A549 (cell line): ENCODE data around the gene LASP1. TPM values are rescaled to one million over a fixed set of nuclear protein-coding genes. Genes with fewer than 3 reads are reported as not detected.
A peak's percentile ranks its signal among the peaks of the same experiment; 100 is the strongest.

ENCODE experiments used
- ATAC-seq, 2 experiments: fragments of 200-7000 bp in 1 of 2; fragments of >200 bp in 1 of 2; cut with Nextera tagmentation in 1 of 2; cut with Tn5 transposase in 1 of 2; 3 replicates each; pipeline versions ENCODE4 v1.8.0 to v1.9.1; 2018 to 2020; ENCODE audit warnings: mild to moderate bottlenecking in 1 of 2, moderate library complexity in 1 of 2
- CTCF ChIA-PET: fragments of 300-600 bp; sonication (Branson Sonifier 250); formaldehyde crosslinking; extraction: SDS; loops from one replicate; lab custom pipeline; 2021; ENCODE audit warnings: antibody characterized with exemption, inconsistent platforms; lab: Yijun Ruan, JAX
- POLR2A ChIA-PET: fragments of 350-600 bp; formaldehyde crosslinking; extraction: SDS; loops from one replicate; lab custom pipeline; 2021; ENCODE audit warnings: antibody characterized with exemption, inconsistent platforms; lab: Yijun Ruan, JAX
- DNase-seq, 2 experiments: peaks; one replicate each; pipeline versions ENCODE4 v3.0.0 to v3.0.0-alpha.2; 2011 to 2016; ENCODE audit warnings: low read depth in 1 of 2, low spot score in 1 of 2
- FAIRE-seq: peaks from 2 replicates; lab custom pipeline; 2011; peaks lifted over from hg19 to GRCh38; lab: Jason Lieb, UNC
- H3K27ac ChIP-seq, 2 experiments: fragments of >200 bp; sonication (Bioruptor Twin); formaldehyde crosslinking; 3 replicates each; pipeline ENCODE4 v1.5.1; 2016 to 2017
- H3K4me1 ChIP-seq: fragments of >200 bp; sonication (Bioruptor Twin); formaldehyde crosslinking; 3 replicates; pipeline ENCODE4 v1.6.1; 2016
- H3K4me2 ChIP-seq: fragments of >200 bp; sonication (Bioruptor Twin); formaldehyde crosslinking; 3 replicates; pipeline ENCODE4 v1.6.1; 2016
- H3K4me3 ChIP-seq: fragments of >200 bp; sonication (Bioruptor Twin); formaldehyde crosslinking; 3 replicates; pipeline ENCODE4 v1.5.1; 2016
- H3K9me3 ChIP-seq: fragments of >200 bp; sonication (Bioruptor Twin); formaldehyde crosslinking; 3 replicates; pipeline ENCODE4 v1.6.1; 2016
- CHD2 ChIP-seq: fragments of 150-350 bp; IDR thresholded peaks from 2 replicates; pipeline ENCODE4 v1.6.1; 2014; ENCODE audit warnings: low read length; ENCODE audit not compliant: partially characterized antibody
- CHD4 ChIP-seq: fragments of 200-600 bp; sonication (generic); IDR thresholded peaks from 2 replicates; pipeline ENCODE4 v1.6.1; 2016; ENCODE audit warnings: antibody characterized with exemption, mild to moderate bottlenecking, borderline replicate concordance
- EHMT2 ChIP-seq: fragments of 200-600 bp; sonication (generic); IDR thresholded peaks from 2 replicates; pipeline ENCODE4 v1.6.1; 2016; ENCODE audit warnings: antibody characterized with exemption, low read depth, mild to moderate bottlenecking, moderate library complexity
- EP300 ChIP-seq, 2 experiments: fragments of >200 bp; sonication (Bioruptor Twin); formaldehyde crosslinking; IDR thresholded peaks; 2 replicates in 1 of 2; 3 replicates in 1 of 2; pipeline ENCODE4 v1.6.1; 2016 to 2017
- ESRRA ChIP-seq: fragments of 150-350 bp; IDR thresholded peaks from 2 replicates; pipeline ENCODE4 v1.6.1; 2014; ENCODE audit warnings: mild to moderate bottlenecking, low read length, borderline replicate concordance
- FOSL2 ChIP-seq, 2 experiments: fragments of 450-650 bp in 1 of 2; fragments of >200 bp in 1 of 2; sonication (Bioruptor Twin) in 1 of 2; formaldehyde crosslinking; IDR thresholded peaks; 2 replicates each; pipeline versions ENCODE4 v1.5.0 to v1.6.1; 2016 to 2020; ENCODE audit warnings: mild to moderate bottlenecking in 1 of 2, moderate library complexity in 1 of 2
- GATA3 ChIP-seq: IDR thresholded peaks from 2 replicates; pipeline ENCODE4 v1.6.1; 2012; ENCODE audit warnings: borderline replicate concordance
- JUN ChIP-seq, 2 experiments: fragments of >200 bp; sonication (Bioruptor Twin); formaldehyde crosslinking; IDR thresholded peaks; 2 replicates in 1 of 2; 3 replicates in 1 of 2; pipeline ENCODE4 v1.6.1; 2016 to 2017
- JUNB ChIP-seq: fragments of >200 bp; sonication (Bioruptor Twin); formaldehyde crosslinking; IDR thresholded peaks from 2 replicates; pipeline ENCODE4 v1.6.1; 2016
- MAFK ChIP-seq: fragments of 450-650 bp; IDR thresholded peaks from 2 replicates; pipeline ENCODE4 v1.6.1; 2014; ENCODE audit not compliant: partially characterized antibody
- MYC ChIP-seq: IDR thresholded peaks from 2 replicates; pipeline ENCODE4 v1.6.1; 2012; ENCODE audit warnings: mild to moderate bottlenecking, inconsistent platforms, low read length, improper control_type of control experiment, borderline replicate concordance
- PHF8 ChIP-seq: fragments of 200-600 bp; sonication (generic); IDR thresholded peaks from 2 replicates; pipeline ENCODE4 v1.6.1; 2016; ENCODE audit warnings: low read depth, mild to moderate bottlenecking, antibody characterized with exemption, moderate library complexity, borderline replicate concordance
- RAD21 ChIP-seq, 2 experiments: fragments of >200 bp in 1 of 2; sonication (Bioruptor Twin) in 1 of 2; formaldehyde crosslinking in 1 of 2; IDR thresholded peaks in 1 of 2; conservative IDR thresholded peaks in 1 of 2; 2 replicates in 1 of 2; 3 replicates in 1 of 2; pipeline ENCODE4 v1.6.1; 2012 to 2018; ENCODE audit warnings: inconsistent platforms in 1 of 2
- RCOR1 ChIP-seq: fragments of 150-350 bp; IDR thresholded peaks from 2 replicates; pipeline ENCODE4 v1.6.1; 2014; ENCODE audit warnings: antibody characterized with exemption, low read length, low read depth
- RNF2 ChIP-seq: fragments of 200-600 bp; sonication (generic); IDR thresholded peaks from 2 replicates; pipeline ENCODE4 v1.6.1; 2016; ENCODE audit warnings: low read depth, mild to moderate bottlenecking, antibody characterized with exemption, moderate library complexity, borderline replicate concordance
- SMC3 ChIP-seq: fragments of >200 bp; sonication (Bioruptor Twin); formaldehyde crosslinking; IDR thresholded peaks from 3 replicates; pipeline ENCODE4 v1.6.1; 2018; ENCODE audit warnings: inconsistent platforms
- SREBF2 ChIP-seq: fragments of 450-650 bp; IDR thresholded peaks from 2 replicates; pipeline ENCODE4 v1.6.1; 2014; ENCODE audit warnings: mild to moderate bottlenecking, moderate library complexity
- TFCP2L1 ChIP-seq: fragments of 250-450 bp; sonication (Bioruptor Pico); IDR thresholded peaks from 2 replicates; pipeline ENCODE4 v1.5.0; 2021; ENCODE audit warnings: mild to moderate bottlenecking
- WGBS: methylation state at CpG from one replicate; pipeline ENCODE4 v1.1.6; 2017; ENCODE audit errors: missing lambda C conversion rate; 5-methylcytosine and 5-hydroxymethylcytosine counted together
- polyA plus RNA-seq, 4 experiments: library from polyadenylated mRNA; depleted of rRNA in 3 of 4; stranded (reverse); fragments of >200 nt; fragmentation: RNase III in 1 of 4; extraction: RNeasy Plus Mini Kit Qiagen cat#74134 plus additional on column Dnase treatment in 1 of 4; gene quantifications; 2 replicates in 3 of 4; 3 replicates in 1 of 4; pipeline ENCODE4 v1.2.3, GENCODE V29; 2011 to 2017
- TF ChIP-seq, protein P1 (sequence below): fragments of >200 bp; sonication (Bioruptor Twin); formaldehyde crosslinking; IDR thresholded peaks from 3 replicates; pipeline ENCODE4 v1.5.1; 2016
- TF ChIP-seq, protein P2 (sequence below): IDR thresholded peaks from 2 replicates; pipeline ENCODE4 v1.6.1; 2012
- TF ChIP-seq, protein P3 (sequence below): fragments of >200 bp; sonication (Bioruptor Twin); formaldehyde crosslinking; IDR thresholded peaks from 3 replicates; pipeline ENCODE4 v1.6.1; 2016

LASP1 gene
- polyA plus RNA-seq, 2 of the 4 experiments (the other 2 are of a cell fraction), result 145 to 281 TPM

DNA sequence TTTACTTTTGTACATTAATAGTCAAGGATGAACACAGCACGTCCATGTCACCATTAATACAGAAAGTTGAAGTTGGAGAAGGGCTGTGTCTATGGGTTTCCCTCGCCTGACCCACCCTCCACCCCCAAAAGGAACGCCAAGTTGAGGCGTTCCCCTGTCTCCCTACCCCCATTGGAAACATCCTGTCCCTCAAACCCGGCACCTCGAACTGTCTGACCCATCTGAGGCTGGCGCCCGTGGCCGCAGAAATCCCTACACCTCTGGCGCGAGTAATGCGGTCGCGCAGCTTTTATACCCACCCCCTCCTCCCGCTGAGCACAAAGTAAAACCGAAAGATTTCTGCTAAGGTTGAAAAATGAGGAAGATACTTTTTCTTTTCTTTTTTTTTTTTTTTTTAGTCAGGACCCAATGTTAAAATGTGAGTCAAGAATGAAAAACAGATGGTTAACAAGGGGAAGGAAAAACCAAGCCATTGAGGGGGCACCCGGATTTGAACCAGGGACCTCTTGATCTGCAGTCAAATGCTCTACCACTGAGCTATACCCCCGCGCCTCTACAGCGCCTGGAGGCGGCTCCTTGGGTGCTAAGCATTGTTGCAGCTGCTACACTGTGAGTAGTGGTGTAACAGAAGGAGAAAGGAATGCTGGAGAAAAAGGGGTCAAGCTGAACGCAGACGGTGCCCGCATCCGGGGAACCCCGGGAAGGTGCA, 887 bp upstream of the LASP1 start (continued):
- TF ChIP-seq ESRRA, result no peak
- TF ChIP-seq SREBF2, result peak; percentile 96
- TF ChIP-seq RCOR1, result no peak
- TF ChIP-seq, all 56 proteins: peak for 20

DNA sequence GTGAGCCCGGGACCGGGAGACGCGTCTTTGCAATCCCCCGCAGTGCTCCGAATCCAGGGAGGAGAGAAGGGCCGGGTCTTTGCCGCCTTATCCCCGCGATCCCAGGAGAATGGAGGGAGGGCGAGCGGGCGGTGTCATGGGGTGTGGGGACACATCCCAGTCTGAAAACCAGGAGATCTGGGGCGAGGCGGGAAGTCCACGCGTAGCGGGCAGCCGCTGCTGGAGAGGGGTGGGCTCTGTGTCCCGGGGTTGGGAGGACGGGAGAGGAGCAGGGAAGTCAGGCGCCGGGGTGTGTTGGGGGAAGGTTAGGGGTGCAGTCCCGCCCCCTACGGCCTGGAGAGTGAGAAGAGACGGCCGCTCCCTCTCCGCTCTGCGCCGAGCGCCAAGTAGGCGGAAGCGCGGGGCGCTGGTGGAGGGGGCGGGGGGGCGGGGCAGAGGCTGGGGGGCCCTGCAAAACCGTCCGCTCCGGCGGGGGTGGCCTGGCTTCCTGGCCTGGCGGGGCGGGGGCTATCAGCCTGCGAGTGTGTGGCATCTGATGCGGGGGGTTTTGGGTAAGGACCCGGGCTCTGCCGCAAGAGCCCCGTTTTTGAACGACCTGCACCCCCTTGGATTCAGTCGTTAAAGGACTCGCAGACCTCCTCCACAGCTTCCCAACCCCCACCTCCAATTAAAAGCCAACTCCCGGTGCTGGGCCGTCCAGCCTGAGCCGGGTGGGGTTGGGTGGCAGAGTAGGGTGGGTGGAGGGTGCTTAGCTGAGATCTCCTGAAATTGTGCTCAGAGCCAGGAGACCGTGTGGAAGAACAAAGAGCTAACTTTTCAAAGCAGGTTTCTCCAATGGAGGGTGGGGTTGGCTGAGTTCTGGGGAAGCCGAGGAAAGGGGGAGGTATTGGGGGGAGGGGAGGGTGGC, 654 bp downstream of the LASP1 start:
- Histone ChIP-seq H3K4me1 (peaks cover 39% of the 10 kb centered on the region), H3K9me3 (no peaks in the 10 kb centered on the region), H3K4me2 (peak overlapping the region; percentile 78), H3K27ac (peak overlapping the region; percentile 98), H3K4me3 (peak overlapping the region; percentile 94)
- peak; percentile 38 for TF ChIP-seq PHF8
- TF ChIP-seq GATA3, result peak; percentile 8; the same call in 1 of the 2 replicates
- peak; percentile 29 to 67; a peak in 1 of 5 replicates for TF ChIP-seq JUN (IDR thresholded peaks at IDR 0.05)
- TF ChIP-seq MYC, result no peak
- 0 out of 5 replicates have a peak, but pooled peaks of 1 of the 2 experiments have one; percentile 4 for TF ChIP-seq RAD21 (conservative IDR thresholded peaks at IDR 0.05 in 1 of 2, IDR thresholded peaks at IDR 0.05 in 1 of 2)
- no peak for TF ChIP-seq CHD4
- no peak for TF ChIP-seq EHMT2
- 0% methylated on average over 21 of the region's 56 CpGs for WGBS
- CTCF ChIA-PET, result interaction anchor here (0.6 to 6.4 kb wide), 29 partner anchors 9 to 336 kb away, joined by 3 to 90 read pairs (median 5); partner anchors contain the start of genes FBXO47, LASP1NB and PLXDC1
- FAIRE-seq, result no peak
- peak; percentile 33 to 57 for ATAC-seq
- peak; percentile 68 to 73 for DNase-seq
- POLR2A ChIA-PET, result interaction anchor here (0.7 to 6.5 kb wide), 23 partner anchors 9 to 329 kb away, joined by 3 to 83 read pairs (median 7); partner anchors contain the start of genes FBXO47, MLLT6, PSMB3 and RPL19

DNA sequence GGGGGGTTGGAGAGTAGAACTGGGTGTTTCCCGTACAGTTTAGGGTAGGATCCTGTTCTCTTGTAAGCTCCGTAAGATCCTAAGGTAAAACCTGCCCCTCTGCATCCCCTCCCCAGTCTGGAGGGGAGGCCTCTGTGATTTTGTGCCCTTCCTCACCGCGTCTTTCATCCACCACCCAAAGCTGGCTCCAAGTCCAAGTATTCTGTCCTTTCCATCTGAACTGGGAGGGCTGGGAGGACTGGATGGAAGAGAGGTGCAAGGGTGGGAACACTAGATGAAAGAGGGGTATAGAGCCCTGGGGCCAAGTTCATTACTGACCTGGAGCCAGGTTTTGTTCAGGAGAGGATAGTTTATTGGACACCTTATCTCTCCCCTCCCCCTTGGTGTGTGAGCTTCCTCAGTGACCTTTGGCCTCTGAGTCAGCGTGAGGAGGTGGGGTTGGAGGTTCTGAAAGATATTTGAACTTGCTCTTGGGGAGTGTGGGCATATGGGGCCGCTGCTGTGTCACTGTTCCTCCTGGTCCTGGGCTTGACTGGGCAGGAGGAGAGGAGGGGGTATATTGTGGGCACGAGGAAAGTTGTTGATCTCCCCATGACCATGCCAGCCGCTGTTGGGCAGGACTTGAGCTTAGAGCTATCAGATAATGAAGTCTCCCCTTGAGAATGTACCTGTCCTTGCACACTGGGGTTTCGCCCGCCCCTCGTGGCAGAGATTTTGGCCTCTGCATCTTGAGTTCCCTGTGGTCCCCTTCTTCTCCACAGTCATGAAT, 1.6 kb downstream of the LASP1 start:
- Histone ChIP-seq H3K4me2 (peak overlapping the region; percentile 78), H3K4me3 (peak overlapping the region; percentile 94), H3K9me3 (no peaks in the 10 kb centered on the region), H3K4me1 (peaks cover 48% of the 10 kb centered on the region)
- WGBS, result 12% methylated on average over 11 of the region's 11 CpGs
- DNase-seq (peak; percentile 92 to 94), ATAC-seq (peak; percentile 17 to 33), FAIRE-seq (peak; percentile 88)
- POLR2A ChIA-PET, result interaction anchor here (0.8 to 6.5 kb wide), 12 partner anchors 9 to 328 kb away, joined by 3 to 83 read pairs (median 4); partner anchors contain the start of genes FBXO47, PSMB3, RPL19 and RPL23
- TF ChIP-seq CHD2, result peak; percentile 59
- TF ChIP-seq, protein P1, sequence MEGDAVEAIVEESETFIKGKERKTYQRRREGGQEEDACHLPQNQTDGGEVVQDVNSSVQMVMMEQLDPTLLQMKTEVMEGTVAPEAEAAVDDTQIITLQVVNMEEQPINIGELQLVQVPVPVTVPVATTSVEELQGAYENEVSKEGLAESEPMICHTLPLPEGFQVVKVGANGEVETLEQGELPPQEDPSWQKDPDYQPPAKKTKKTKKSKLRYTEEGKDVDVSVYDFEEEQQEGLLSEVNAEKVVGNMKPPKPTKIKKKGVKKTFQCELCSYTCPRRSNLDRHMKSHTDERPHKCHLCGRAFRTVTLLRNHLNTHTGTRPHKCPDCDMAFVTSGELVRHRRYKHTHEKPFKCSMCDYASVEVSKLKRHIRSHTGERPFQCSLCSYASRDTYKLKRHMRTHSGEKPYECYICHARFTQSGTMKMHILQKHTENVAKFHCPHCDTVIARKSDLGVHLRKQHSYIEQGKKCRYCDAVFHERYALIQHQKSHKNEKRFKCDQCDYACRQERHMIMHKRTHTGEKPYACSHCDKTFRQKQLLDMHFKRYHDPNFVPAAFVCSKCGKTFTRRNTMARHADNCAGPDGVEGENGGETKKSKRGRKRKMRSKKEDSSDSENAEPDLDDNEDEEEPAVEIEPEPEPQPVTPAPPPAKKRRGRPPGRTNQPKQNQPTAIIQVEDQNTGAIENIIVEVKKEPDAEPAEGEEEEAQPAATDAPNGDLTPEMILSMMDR, result peak; percentile 55
- TF ChIP-seq RNF2, result no peak
- peak; percentile 39; the same call in 1 of the 2 replicates for TF ChIP-seq MYC
- TF ChIP-seq, protein P2, sequence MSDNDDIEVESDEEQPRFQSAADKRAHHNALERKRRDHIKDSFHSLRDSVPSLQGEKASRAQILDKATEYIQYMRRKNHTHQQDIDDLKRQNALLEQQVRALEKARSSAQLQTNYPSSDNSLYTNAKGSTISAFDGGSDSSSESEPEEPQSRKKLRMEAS, result peak; percentile 80
- peak; percentile 62 for TF ChIP-seq SMC3
- TF ChIP-seq JUN (IDR thresholded peaks at IDR 0.05), result peak; percentile 51 to 58; a peak in 3 of 5 replicates
- TF ChIP-seq, protein P3, sequence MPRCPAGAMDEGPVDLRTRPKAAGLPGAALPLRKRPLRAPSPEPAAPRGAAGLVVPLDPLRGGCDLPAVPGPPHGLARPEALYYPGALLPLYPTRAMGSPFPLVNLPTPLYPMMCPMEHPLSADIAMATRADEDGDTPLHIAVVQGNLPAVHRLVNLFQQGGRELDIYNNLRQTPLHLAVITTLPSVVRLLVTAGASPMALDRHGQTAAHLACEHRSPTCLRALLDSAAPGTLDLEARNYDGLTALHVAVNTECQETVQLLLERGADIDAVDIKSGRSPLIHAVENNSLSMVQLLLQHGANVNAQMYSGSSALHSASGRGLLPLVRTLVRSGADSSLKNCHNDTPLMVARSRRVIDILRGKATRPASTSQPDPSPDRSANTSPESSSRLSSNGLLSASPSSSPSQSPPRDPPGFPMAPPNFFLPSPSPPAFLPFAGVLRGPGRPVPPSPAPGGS, result 0 out of 3 replicates have a peak, but pooled peaks have one; percentile 39
- TF ChIP-seq MAFK, result peak; percentile 69
- TF ChIP-seq RAD21 (conservative IDR thresholded peaks at IDR 0.05 in 1 of 2, IDR thresholded peaks at IDR 0.05 in 1 of 2), result peak; percentile 83 to 84
- TF ChIP-seq TFCP2L1 (CRISPR knock-in tag), result no peak
- no peak for TF ChIP-seq PHF8
- no peak; a peak in 1 of 5 replicates for TF ChIP-seq EP300 (IDR thresholded peaks at IDR 0.05)
- TF ChIP-seq JUNB, result peak; percentile 42; the same call in 1 of the 2 replicates
- TF ChIP-seq FOSL2 (IDR thresholded peaks at IDR 0.05), result peak; percentile 65
- peak; percentile 91 for TF ChIP-seq FOSL2 (CRISPR knock-in tag; IDR thresholded peaks at IDR 0.05)
- peak; percentile 25; the same call in 1 of the 2 replicates for TF ChIP-seq ESRRA
- TF ChIP-seq, all 56 proteins: peak for 12
- CTCF ChIA-PET, result interaction anchor here (0.5 to 6.4 kb wide), 26 partner anchors 9 to 1221 kb away, joined by 3 to 90 read pairs (median 5); partner anchors contain the start of genes FBXO47, LASP1NB, PLXDC1 and PSMB3
- peak overlapping the region; percentile 98 for H3K27ac ChIP-seq
